B cell (primary cell): ENCODE results near the gene OMA1. TPM values are rescaled to one million over a fixed set of nuclear protein-coding genes. Genes with fewer than 3 reads are reported as not detected.

ENCODE experiments used
- ATAC-seq: fragments of 200-7000 bp; cut with Tn5 transposase; one replicate; pipeline ENCODE4 v1.10.0; 2021; ENCODE audit warnings: low read depth, mild to moderate bottlenecking, moderate number of reproducible peaks, moderate library complexity
- CTCF ChIA-PET: fragments of 350-600 bp; sonication (Branson Sonifier 250); formaldehyde crosslinking; loops from one replicate; lab custom pipeline; 2021; ENCODE audit warnings: antibody characterized with exemption, inconsistent platforms; lab: Charles Lee
- POLR2A ChIA-PET: fragments of 350-600 bp; sonication (Branson Sonifier 250); formaldehyde crosslinking; loops from one replicate; lab custom pipeline; 2021; ENCODE audit warnings: antibody characterized with exemption; lab: Charles Lee
- DNase-seq: peaks from one replicate; pipeline ENCODE4 v3.0.0; 2013
- H2AFZ ChIP-seq: 2 replicates; pipeline ENCODE4 v1.6.1; 2012; ENCODE audit warnings: mild to moderate bottlenecking, low read depth, low read length; ENCODE audit not compliant: insufficient read depth, poor library complexity, severe bottlenecking
- H3K27ac ChIP-seq, 2 donors: 1 replicate in 1 of 2; 2 replicates in 1 of 2; pipeline ENCODE4 v1.5.1; 2012 to 2013; ENCODE audit warnings: low read length in 2 of 2, mild to moderate bottlenecking in 2 of 2, moderate library complexity in 1 of 2
- H3K27me3 ChIP-seq, 4 experiments: fragments of 200-600 bp in 1 of 4; sonication (generic) in 1 of 4; replicated peaks in 1 of 4; 1 replicate in 2 of 4; 2 replicates in 2 of 4; pipeline versions ENCODE4 v1.6.1 to v1.7.0; 2013 to 2016; ENCODE audit warnings: low read length in 3 of 4, mild to moderate bottlenecking in 2 of 4, mixed read lengths in 1 of 4, moderate library complexity in 1 of 4; ENCODE audit not compliant: insufficient read depth in 4 of 4, control insufficient read depth in 3 of 4; ENCODE audit errors: control extremely low read depth in 1 of 4
- H3K36me3 ChIP-seq, 2 experiments: replicated peaks in 1 of 2; 1 replicate in 1 of 2; 2 replicates in 1 of 2; pipeline versions ENCODE4 v1.6.1 to v1.7.1; 2013; ENCODE audit warnings: low read length in 1 of 2; ENCODE audit not compliant: insufficient read depth in 2 of 2, control insufficient read depth in 1 of 2; ENCODE audit errors: control extremely low read depth in 1 of 2, extremely low read depth in 1 of 2
- H3K4me1 ChIP-seq, 2 donors: fragments of 200-600 bp in 1 of 2; sonication (generic) in 1 of 2; 1 replicate in 1 of 2; 2 replicates in 1 of 2; pipeline versions ENCODE4 v1.5.1 to v1.6.1; 2013 to 2017; ENCODE audit warnings: low read length in 2 of 2; ENCODE audit not compliant: control insufficient read depth in 2 of 2, insufficient read depth in 2 of 2
- H3K4me2 ChIP-seq: replicated peaks from 2 replicates; pipeline ENCODE3; 2012; ENCODE audit warnings: mild to moderate bottlenecking, low read depth, low read length; ENCODE audit not compliant: poor library complexity, severe bottlenecking
- H3K4me3 ChIP-seq, 5 experiments: fragments of 200-600 bp in 1 of 5; sonication (generic) in 1 of 5; 1 replicate in 3 of 5; 2 replicates in 2 of 5; pipeline versions ENCODE4 v1.5.1 to v1.7.0; 2011 to 2016; ENCODE audit warnings: low read length in 4 of 5, mild to moderate bottlenecking in 4 of 5, low read depth in 2 of 5, control low read depth in 1 of 5, moderate library complexity in 1 of 5; ENCODE audit not compliant: insufficient read depth in 1 of 5; ENCODE audit errors: control extremely low read depth in 1 of 5, extremely low read depth in 1 of 5
- H3K79me2 ChIP-seq: fragments of 200-600 bp; sonication (generic); one replicate; pipeline ENCODE4 v1.6.0; 2016; ENCODE audit warnings: low read length; ENCODE audit not compliant: control insufficient read depth, insufficient read depth
- H3K9ac ChIP-seq: fragments of 200-600 bp; sonication (generic); 2 replicates; pipeline ENCODE4 v1.6.1; 2017; ENCODE audit warnings: mild to moderate bottlenecking, low read length, moderate library complexity
- H3K9me3 ChIP-seq, 3 donors: one replicate each; pipeline versions ENCODE4 v1.6.1 to v1.7.1; 2013; ENCODE audit warnings: low read length in 2 of 3; ENCODE audit not compliant: control insufficient read depth in 2 of 3, insufficient read depth in 1 of 3; ENCODE audit errors: control extremely low read depth in 1 of 3
- H4K20me1 ChIP-seq: 2 replicates; pipeline ENCODE4 v1.6.0; 2012; ENCODE audit warnings: mild to moderate bottlenecking, low read length; ENCODE audit not compliant: insufficient read depth, control insufficient read depth, poor library complexity, severe bottlenecking
- H3K27ac Mint-ChIP-seq: one replicate; pipeline ENCODE4 v1.8.0; 2021; ENCODE audit warnings: mixed read lengths
- H3K27me3 Mint-ChIP-seq: one replicate; pipeline ENCODE4 v1.8.0; 2021; ENCODE audit warnings: mixed read lengths
- H3K4me1 Mint-ChIP-seq: one replicate; pipeline ENCODE4 v1.8.0; 2021; ENCODE audit warnings: mixed read lengths
- H3K4me3 Mint-ChIP-seq: one replicate; pipeline ENCODE4 v1.8.0; 2021; ENCODE audit warnings: mixed read lengths
- H3K9me3 Mint-ChIP-seq: one replicate; pipeline ENCODE4 v1.8.0; 2022; ENCODE audit warnings: mixed read lengths; ENCODE audit not compliant: insufficient read depth
- CTCF ChIP-seq: fragments of 200-600 bp; IDR thresholded peaks from one replicate; pipeline ENCODE4 v1.8.0; 2022; ENCODE audit warnings: antibody characterized with exemption, mild to moderate bottlenecking
- EZH2 ChIP-seq: IDR thresholded peaks from 2 replicates; pipeline ENCODE4 v1.6.1; 2012; ENCODE audit warnings: borderline replicate concordance, low read depth, mild to moderate bottlenecking, moderate library complexity, low read length; ENCODE audit not compliant: insufficient read depth, poor library complexity, severe bottlenecking
- WGBS: methylation state at CpG from one replicate; pipeline ENCODE4 v1.1.5; 2013; ENCODE audit warnings: missing lambda C conversion rate; ENCODE audit not compliant: insufficient coverage; 5-methylcytosine and 5-hydroxymethylcytosine counted together
- intact Hi-C: fragments of 100-400 bp; cut with micrococcal nuclease; formaldehyde crosslinking; loops from one replicate; pipeline ENCODE4 v1.10.0; 2022
- polyA plus RNA-seq: library from polyadenylated mRNA; depleted of rRNA; stranded (reverse); fragments of >200 nt; gene quantifications from 2 replicates; pipeline ENCODE4 v1.2.3, GENCODE V29; 2012
- total RNA-seq, 2 donors: library from RNA; stranded (reverse); fragments of 120-200 nt in 1 of 2; gene quantifications; 1 replicate in 1 of 2; 2 replicates in 1 of 2; pipeline versions ENCODE4 v1.2.3 to v1.2.4, GENCODE V29; 2013 to 2022

The OMA1 gene
- total and polyA plus RNA-seq, 2 donors (not counting 1 experiment from before 2014, with no cell fraction given): 22.8 to 67.5 TPM

DNA sequence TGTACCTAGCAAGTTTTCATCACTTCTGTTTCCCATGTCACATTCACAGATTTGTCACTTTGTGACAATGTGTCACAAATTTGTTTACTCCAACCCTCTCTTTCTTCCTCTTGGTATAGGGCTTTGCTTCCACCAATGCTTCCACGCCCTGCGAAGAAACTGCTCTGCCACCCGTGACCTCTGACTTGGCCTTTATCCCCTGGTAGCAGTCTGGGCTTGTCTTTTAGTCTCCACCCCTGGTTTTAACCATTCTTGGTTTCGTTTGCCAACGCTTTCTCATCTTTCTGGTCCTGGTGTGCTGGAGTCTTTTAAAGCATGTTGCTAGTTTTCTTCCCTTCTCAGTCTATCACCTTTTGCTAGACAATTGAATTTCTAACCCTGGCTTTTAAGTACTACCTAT, 22.4 kb upstream of the OMA1 start:
- CTCF ChIA-PET: no interaction called here
- intact Hi-C loops: no loop called here
- no peak overlapping the region for H3K27ac Mint-ChIP-seq
- no peaks in the 10 kb centered on the region for H4K20me1 ChIP-seq
- POLR2A ChIA-PET: no interaction called here
- DNase-seq (no peak), ATAC-seq (no peak)
- no peaks in the 10 kb centered on the region for H3K9me3 Mint-ChIP-seq
- no peaks in the 10 kb centered on the region for H3K79me2 ChIP-seq
- H3K27me3 Mint-ChIP-seq: peaks cover 57% of the 10 kb centered on the region
- no peak overlapping the region for H3K4me3 Mint-ChIP-seq
- no peak overlapping the region for H3K9ac ChIP-seq
- H2AFZ ChIP-seq: no peak overlapping the region
- H3K27me3 ChIP-seq: peaks cover 0 to 23% (median 21%) of the 10 kb centered on the region in 4 experiments
- no peak for TF ChIP-seq EZH2
- no peak for TF ChIP-seq CTCF
- H3K4me1 Mint-ChIP-seq: peaks cover 5% of the 10 kb centered on the region
- H3K4me2 ChIP-seq: no peak overlapping the region
- 90% methylated on average over 4 of the region's 5 CpGs for WGBS
- no peaks in the 10 kb centered on the region for H3K4me1 ChIP-seq
- no peak overlapping the region for H3K4me3 ChIP-seq
- no peak overlapping the region for H3K27ac ChIP-seq
- H3K36me3 ChIP-seq: no peaks in the 10 kb centered on the region
- H3K9me3 ChIP-seq: no peaks in the 10 kb centered on the region

DNA sequence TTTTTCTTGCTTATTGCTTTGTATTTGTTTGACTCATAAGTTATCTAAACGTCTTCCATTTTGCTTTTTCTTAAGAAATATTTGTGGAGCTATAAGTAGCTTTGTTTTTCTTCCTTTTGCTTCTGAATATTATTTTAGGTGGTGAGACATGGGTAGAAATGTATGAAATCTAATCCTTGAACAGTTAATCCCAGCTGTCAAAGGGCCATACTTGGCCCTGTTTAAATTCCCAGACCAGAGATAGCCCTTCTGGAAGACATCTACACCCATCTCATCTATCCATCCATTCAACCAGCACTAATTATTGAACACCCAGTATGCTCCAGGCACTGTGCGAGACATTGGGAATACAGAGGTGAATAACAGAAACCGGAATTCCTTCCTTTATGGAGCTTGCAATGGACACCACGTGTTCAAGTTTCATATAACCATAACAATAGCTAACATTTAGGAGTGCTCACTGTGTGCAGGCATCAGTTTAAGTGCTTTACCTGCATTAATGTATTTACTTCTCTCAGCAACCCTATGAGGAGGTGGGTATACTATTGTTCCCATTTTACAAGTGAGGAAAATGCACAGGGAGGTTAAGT, 21.8 kb upstream of the OMA1 start:
- Histone ChIP-seq H4K20me1 (no peaks in the 10 kb centered on the region), H3K9ac (no peak overlapping the region), H3K4me2 (no peak overlapping the region), H3K27me3 (peaks cover 0 to 19% (median 16%) of the 10 kb centered on the region in 4 experiments), H3K79me2 (no peaks in the 10 kb centered on the region), H3K36me3 (no peaks in the 10 kb centered on the region), H3K9me3 (no peaks in the 10 kb centered on the region), H3K4me1 (no peaks in the 10 kb centered on the region), H3K4me3 (no peak overlapping the region), H3K27ac (no peak overlapping the region), H2AFZ (no peak overlapping the region)
- POLR2A ChIA-PET: no interaction called here
- Mint-ChIP-seq H3K27me3 (peaks cover 54% of the 10 kb centered on the region), H3K4me3 (no peak overlapping the region), H3K27ac (no peak overlapping the region), H3K4me1 (no peaks in the 10 kb centered on the region), H3K9me3 (no peaks in the 10 kb centered on the region)
- ATAC-seq: no peak
- TF ChIP-seq CTCF (no peak), EZH2 (no peak)
- no peak for DNase-seq
- intact Hi-C loops: no loop called here
- no CpG with 5 or more reads among the region's 4 CpGs for WGBS
- CTCF ChIA-PET: no interaction called here
